Mucosa of stomach (tissue), 1 donor: Measurements from ENCODE around the gene GTPBP2.
A peak's percentile ranks its signal among the peaks of the same experiment; 100 is the strongest.

Source experiments
- H3K27me3 ChIP-seq: one replicate; pipeline ENCODE4 v1.7.0; 2013; ENCODE audit warnings: mild to moderate bottlenecking, low read length; ENCODE audit not compliant: control insufficient read depth, insufficient read depth
- H3K36me3 ChIP-seq: one replicate; pipeline ENCODE4 v1.7.0; 2013; ENCODE audit warnings: low read length; ENCODE audit not compliant: control insufficient read depth, insufficient read depth
- H3K4me1 ChIP-seq: one replicate; pipeline ENCODE4 v1.7.0; 2013; ENCODE audit warnings: mild to moderate bottlenecking, low read length; ENCODE audit not compliant: control insufficient read depth, insufficient read depth
- H3K4me3 ChIP-seq: one replicate; pipeline ENCODE4 v1.7.0; 2013; ENCODE audit warnings: low read length
- H3K9ac ChIP-seq: one replicate; pipeline ENCODE4 v1.7.0; 2013; ENCODE audit warnings: mild to moderate bottlenecking, low read length, moderate library complexity
- H3K9me3 ChIP-seq: one replicate; pipeline ENCODE4 v1.7.0; 2013; ENCODE audit warnings: mild to moderate bottlenecking, low read length, moderate library complexity; ENCODE audit not compliant: control insufficient read depth
- donor health status: Pancreatic carcinoma.

Gene GTPBP2

DNA sequence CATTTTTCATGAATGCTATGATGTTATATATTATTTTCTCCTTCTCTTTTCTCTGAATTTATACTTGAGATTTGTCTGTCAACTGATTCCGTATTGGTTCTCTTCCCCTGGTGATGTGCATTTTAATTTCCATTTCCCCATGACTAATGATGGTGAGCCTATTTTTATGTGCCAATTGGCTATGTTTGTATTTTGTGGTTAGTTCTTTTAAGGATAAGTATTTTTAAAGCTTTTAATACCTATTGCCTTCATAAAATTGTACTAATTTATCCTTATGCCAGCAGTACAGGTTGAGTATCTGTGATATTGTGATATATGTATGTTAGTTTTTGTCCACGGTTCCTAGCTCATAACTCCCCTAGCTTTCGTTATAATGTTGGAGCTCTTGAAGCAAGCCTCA lies 50.3 kb downstream of the GTPBP2 start:
- Histone ChIP-seq H3K27me3 (no peaks in the 10 kb centered on the region), H3K4me1 (peaks cover 6% of the 10 kb centered on the region), H3K36me3 (no peaks in the 10 kb centered on the region), H3K4me3 (no peak overlapping the region), H3K9ac (no peak overlapping the region), H3K9me3 (no peaks in the 10 kb centered on the region)

DNA sequence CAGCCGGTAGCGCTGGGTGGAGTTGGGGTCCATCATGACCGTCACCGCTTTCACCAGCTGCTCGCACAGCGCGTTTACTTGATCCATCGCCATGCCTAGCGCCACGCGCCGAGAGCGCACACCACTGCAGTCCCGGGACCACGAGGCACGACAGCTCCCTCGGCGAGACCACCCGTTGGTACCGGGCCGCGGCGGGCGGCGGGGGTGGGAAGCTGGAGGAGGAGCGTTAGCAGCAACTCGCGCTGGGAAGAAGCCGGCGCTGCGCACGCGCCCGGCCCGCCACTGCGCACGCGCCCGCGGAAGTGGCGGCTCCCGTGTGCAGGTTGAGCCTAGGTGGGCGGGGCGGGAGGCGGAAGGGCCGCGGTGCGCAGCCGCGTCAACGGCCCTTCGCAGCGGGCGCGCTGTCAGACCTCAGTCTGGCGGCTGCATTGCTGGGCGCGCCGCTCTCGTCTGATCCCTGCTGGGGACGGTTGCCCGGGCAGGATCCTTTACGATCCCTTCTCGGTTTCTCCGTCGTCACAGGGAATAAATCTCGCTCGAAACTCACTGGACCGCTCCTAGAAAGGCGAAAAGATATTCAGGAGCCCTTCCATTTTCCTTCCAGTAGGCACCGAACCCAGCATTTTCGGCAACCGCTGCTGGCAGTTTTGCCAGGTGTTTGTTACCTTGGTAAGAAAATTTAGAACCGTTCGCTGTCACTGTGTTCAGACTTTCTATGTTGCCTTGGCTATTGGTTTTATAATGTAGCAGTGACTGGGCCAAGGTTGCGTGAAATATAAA lies 53.1 kb downstream of the GTPBP2 start, which contains the start of the genes POLH and XPO5:
Gene POLH (plus strand): TSS at position 414 of the 780 bp plus-strand sequence. CDS start 6,135 bp downstream, outside the sequence.
Gene XPO5 (minus strand): TSS at position 267 of the 780 bp plus-strand sequence. CDS start 174 bp downstream, at position 93.
- H3K9me3 ChIP-seq = no peaks in the 10 kb centered on the region
- H3K4me3 ChIP-seq = peak within 1 kb of the TSS; percentile 67
- no peaks in the 10 kb centered on the region for H3K36me3 ChIP-seq
- peak within 1 kb of the TSS; percentile 71 for H3K9ac ChIP-seq
- no peaks in the 10 kb centered on the region for H3K27me3 ChIP-seq
- peaks cover 6% of the 10 kb centered on the region for H3K4me1 ChIP-seq

GRCh38 chr6:43575105-43575771 lies 53.8 kb downstream of the GTPBP2 start:
- Histone ChIP-seq H3K9me3 (no peaks in the 10 kb centered on the region), H3K27me3 (no peaks in the 10 kb centered on the region), H3K9ac (peak overlapping the region; percentile 71), H3K4me1 (peaks cover 6% of the 10 kb centered on the region), H3K36me3 (no peaks in the 10 kb centered on the region), H3K4me3 (peak overlapping the region; percentile 67)

GRCh38 chr6:43572015-43572414 lies 57.0 kb downstream of the GTPBP2 start:
- Histone ChIP-seq H3K9ac (no peak overlapping the region), H3K9me3 (no peaks in the 10 kb centered on the region), H3K4me3 (no peak overlapping the region), H3K36me3 (no peaks in the 10 kb centered on the region), H3K27me3 (no peaks in the 10 kb centered on the region), H3K4me1 (no peaks in the 10 kb centered on the region)

GRCh38 chr6:43570876-43571441 lies 58.1 kb downstream of the GTPBP2 start:
- Histone ChIP-seq H3K27me3 (no peaks in the 10 kb centered on the region), H3K9me3 (no peaks in the 10 kb centered on the region), H3K4me1 (no peaks in the 10 kb centered on the region), H3K9ac (no peak overlapping the region), H3K4me3 (no peak overlapping the region), H3K36me3 (no peaks in the 10 kb centered on the region)
